ENCODE measurements around the gene XBP1. TPM values are rescaled to one million over a fixed set of nuclear protein-coding genes. Genes with fewer than 3 reads are reported as not detected.

Gene XBP1
- total and polyA plus RNA-seq, 2 of the 13 experiments (the other 11 are each of a cell fraction or from before 2014, with no cell fraction given) = 416 to 427 TPM

DNA sequence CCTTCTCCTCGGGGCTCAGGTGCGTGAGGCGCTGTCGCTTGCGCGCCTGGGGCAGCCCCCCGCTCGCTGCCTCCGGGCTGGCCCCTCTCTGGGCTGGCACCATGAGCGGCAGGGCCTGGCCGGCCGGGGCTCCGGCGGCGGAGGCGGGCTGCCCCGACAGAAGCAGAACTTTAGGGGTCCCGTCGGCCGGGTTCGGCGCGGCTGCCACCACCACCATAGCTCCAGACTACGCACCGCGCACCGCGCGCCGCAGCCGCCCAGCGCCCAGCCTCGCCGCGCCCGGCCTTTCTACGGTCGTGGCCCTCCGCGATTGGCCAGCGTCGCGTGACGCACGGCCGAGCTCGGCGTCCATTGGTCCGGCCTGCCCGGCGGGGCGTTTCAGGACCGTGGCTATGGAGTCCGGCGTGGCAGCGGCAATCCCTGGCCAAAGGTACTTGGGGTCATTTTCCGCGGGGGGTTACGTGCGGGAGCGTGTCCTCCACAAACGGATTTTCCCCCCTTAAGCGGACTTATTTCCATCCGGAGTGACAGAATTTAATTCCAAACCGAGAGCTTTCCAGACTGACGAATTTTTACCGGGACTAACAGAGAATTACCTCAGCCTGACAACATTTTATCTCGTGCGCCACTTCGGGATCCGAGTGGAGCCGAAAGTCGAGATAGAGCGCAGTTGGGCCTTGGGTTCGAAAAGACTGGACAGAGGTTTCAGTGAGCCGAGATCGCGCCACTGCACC is at the start of gene XBP1 (continued):
- TF ChIP-seq MEF2D (CRISPR knock-in tag; IDR thresholded peaks at IDR 0.05) (0 out of 2 replicates have a peak, but pooled peaks have one; percentile 41), SOX6 (IDR thresholded peaks at IDR 0.05) (no peak), SOX6 (CRISPR knock-in tag; IDR thresholded peaks at IDR 0.05) (no peak), GPN1 (CRISPR knock-in tag; IDR thresholded peaks at IDR 0.05; ENCODE audit: borderline replicate concordance) (no peak), ZNF788 (CRISPR knock-in tag; IDR thresholded peaks at IDR 0.05; ENCODE audit: borderline replicate concordance) (peak; percentile 63; the same call in 1 of the 2 replicates), LCORL (IDR thresholded peaks at IDR 0.05) (no peak), LCORL (CRISPR knock-in tag; IDR thresholded peaks at IDR 0.05) (no peak), ZBTB21 (CRISPR knock-in tag; IDR thresholded peaks at IDR 0.05) (no peak), ZNF234 (CRISPR knock-in tag; conservative IDR thresholded peaks at IDR 0.05) (no peak), HNRNPK (IDR thresholded peaks at IDR 0.05; ENCODE audit: low read depth, low read length, poor library complexity, severe bottlenecking) (peak; percentile 65), RCOR2 (CRISPR knock-in tag; IDR thresholded peaks at IDR 0.05) (no peak), ZNF343 (CRISPR knock-in tag; IDR thresholded peaks at IDR 0.05) (0 out of 2 replicates have a peak, but pooled peaks have one; percentile 90), TRIM24 (CRISPR knock-in tag; IDR thresholded peaks at IDR 0.05) (no peak), PHF20 (CRISPR knock-in tag; IDR thresholded peaks at IDR 0.05) (peak; percentile 2; the same call in 1 of the 2 replicates), NKX3-1 (CRISPR knock-in tag; IDR thresholded peaks at IDR 0.05) (peak; percentile 30; the same call in 1 of the 2 replicates), ZNF577 (CRISPR knock-in tag; IDR thresholded peaks at IDR 0.05; ENCODE audit: borderline replicate concordance, low read depth) (no peak), NR2F1 (CRISPR knock-in tag; IDR thresholded peaks at IDR 0.05) (0 out of 4 replicates have a peak, but pooled peaks of 1 of the 2 experiments have one; percentile 10), NFIC (IDR thresholded peaks at IDR 0.05; ENCODE audit: low read length) (no peak), NAIF1 (CRISPR knock-in tag; IDR thresholded peaks at IDR 0.05; ENCODE audit: borderline replicate concordance) (no peak), GFI1 (CRISPR knock-in tag; IDR thresholded peaks at IDR 0.05; ENCODE audit: borderline replicate concordance) (no peak), SMAD3 (CRISPR knock-in tag; IDR thresholded peaks at IDR 0.05) (peak; percentile 74; the same call in 1 of the 2 replicates)
- TF ChIP-seq, protein P1, sequence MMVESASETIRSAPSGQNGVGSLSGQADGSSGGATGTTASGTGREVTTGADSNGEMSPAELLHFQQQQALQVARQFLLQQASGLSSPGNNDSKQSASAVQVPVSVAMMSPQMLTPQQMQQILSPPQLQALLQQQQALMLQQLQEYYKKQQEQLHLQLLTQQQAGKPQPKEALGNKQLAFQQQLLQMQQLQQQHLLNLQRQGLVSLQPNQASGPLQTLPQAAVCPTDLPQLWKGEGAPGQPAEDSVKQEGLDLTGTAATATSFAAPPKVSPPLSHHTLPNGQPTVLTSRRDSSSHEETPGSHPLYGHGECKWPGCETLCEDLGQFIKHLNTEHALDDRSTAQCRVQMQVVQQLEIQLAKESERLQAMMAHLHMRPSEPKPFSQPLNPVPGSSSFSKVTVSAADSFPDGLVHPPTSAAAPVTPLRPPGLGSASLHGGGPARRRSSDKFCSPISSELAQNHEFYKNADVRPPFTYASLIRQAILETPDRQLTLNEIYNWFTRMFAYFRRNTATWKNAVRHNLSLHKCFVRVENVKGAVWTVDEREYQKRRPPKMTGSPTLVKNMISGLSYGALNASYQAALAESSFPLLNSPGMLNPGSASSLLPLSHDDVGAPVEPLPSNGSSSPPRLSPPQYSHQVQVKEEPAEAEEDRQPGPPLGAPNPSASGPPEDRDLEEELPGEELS (CRISPR knock-in tag; IDR thresholded peaks at IDR 0.05) = no peak
- TF ChIP-seq, protein P2, sequence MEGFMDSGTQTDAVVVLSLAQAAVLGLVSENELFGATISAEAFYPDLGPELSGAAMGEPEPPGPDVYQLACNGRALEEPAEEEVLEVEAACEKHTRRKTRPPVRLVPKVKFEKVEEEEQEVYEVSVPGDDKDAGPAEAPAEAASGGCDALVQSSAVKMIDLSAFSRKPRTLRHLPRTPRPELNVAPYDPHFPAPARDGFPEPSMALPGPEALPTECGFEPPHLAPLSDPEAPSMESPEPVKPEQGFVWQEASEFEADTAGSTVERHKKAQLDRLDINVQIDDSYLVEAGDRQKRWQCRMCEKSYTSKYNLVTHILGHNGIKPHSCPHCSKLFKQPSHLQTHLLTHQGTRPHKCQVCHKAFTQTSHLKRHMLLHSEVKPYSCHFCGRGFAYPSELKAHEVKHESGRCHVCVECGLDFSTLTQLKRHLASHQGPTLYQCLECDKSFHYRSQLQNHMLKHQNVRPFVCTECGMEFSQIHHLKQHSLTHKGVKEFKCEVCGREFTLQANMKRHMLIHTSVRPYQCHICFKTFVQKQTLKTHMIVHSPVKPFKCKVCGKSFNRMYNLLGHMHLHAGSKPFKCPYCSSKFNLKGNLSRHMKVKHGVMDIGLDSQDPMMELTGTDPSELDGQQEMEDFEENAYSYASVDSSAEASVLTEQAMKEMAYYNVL (CRISPR knock-in tag; IDR thresholded peaks at IDR 0.05; ENCODE audit: borderline replicate concordance) = no peak
- TF ChIP-seq, protein P3, sequence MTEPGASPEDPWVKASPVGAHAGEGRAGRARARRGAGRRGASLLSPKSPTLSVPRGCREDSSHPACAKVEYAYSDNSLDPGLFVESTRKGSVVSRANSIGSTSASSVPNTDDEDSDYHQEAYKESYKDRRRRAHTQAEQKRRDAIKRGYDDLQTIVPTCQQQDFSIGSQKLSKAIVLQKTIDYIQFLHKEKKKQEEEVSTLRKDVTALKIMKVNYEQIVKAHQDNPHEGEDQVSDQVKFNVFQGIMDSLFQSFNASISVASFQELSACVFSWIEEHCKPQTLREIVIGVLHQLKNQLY (CRISPR knock-in tag; IDR thresholded peaks at IDR 0.05) = no peak
- TF ChIP-seq, protein P4, sequence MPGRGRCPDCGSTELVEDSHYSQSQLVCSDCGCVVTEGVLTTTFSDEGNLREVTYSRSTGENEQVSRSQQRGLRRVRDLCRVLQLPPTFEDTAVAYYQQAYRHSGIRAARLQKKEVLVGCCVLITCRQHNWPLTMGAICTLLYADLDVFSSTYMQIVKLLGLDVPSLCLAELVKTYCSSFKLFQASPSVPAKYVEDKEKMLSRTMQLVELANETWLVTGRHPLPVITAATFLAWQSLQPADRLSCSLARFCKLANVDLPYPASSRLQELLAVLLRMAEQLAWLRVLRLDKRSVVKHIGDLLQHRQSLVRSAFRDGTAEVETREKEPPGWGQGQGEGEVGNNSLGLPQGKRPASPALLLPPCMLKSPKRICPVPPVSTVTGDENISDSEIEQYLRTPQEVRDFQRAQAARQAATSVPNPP (CRISPR knock-in tag; IDR thresholded peaks at IDR 0.05) = 0 out of 2 replicates have a peak, but pooled peaks have one; percentile 58

Measured in HepG2 (cell line).